Posterior cingulate gyrus (tissue), 11 donors: ENCODE measurements around the gene XKR7.
"Not testable (repeated sequence)": the region's sequence is repeated elsewhere in the genome, so short reads cannot be mapped to it uniquely, and the experiment has no call there.

ENCODE experiments used
- DNase-seq, 10 donors: peaks; one replicate each; pipeline versions ENCODE4 v3.0.0 to v3.0.0-alpha.2; 2020 to 2021; ENCODE audit warnings: mixed read lengths in 3 of 10
- intact Hi-C: fragments of 100-400 bp; cut with DNase I; formaldehyde crosslinking; loops from one replicate; pipeline ENCODE4 v1.15.1; 2023

Gene XKR7

GRCh38 chr20:32033721-32034120 lies 65.8 kb downstream of the XKR7 start:
- intact Hi-C loops: loop anchor here (2.0 to 10.0 kb wide), 3 partner anchors 57 to 179 kb away; partner anchors contain the start of gene PDRG1
- not testable (repeated sequence) for DNase-seq

- DNase-seq: no peak
- intact Hi-C loops: loop anchor here (2.0 to 10.0 kb wide), 3 partner anchors 56 to 180 kb away; partner anchors contain the start of gene PDRG1
Measured at GRCh38 chr20:32034581-32035425, 66.9 kb downstream of the XKR7 start.

GRCh38 chr20:32035426-32035779 lies 67.5 kb downstream of the XKR7 start:
- no peak for DNase-seq
- intact Hi-C loops: loop anchor here (2.0 to 10.0 kb wide), 2 partner anchors 55 to 181 kb away; no protein-coding TSS in a partner anchor

GRCh38 chr20:32036252-32036651 lies 68.3 kb downstream of the XKR7 start:
- intact Hi-C loops: loop anchor here (10.0 kb wide), 1 partner anchor 181 kb away; no protein-coding TSS in a partner anchor
- no peak for DNase-seq

- DNase-seq: no peak
- intact Hi-C loops: loop anchor here (10.0 kb wide), 1 partner anchor 182 kb away; no protein-coding TSS in a partner anchor
Measured at GRCh38 chr20:32036716-32037485, 69.0 kb downstream of the XKR7 start.

GRCh38 chr20:32037929-32038328 lies 70.0 kb downstream of the XKR7 start:
- intact Hi-C loops: loop anchor here (10.0 kb wide), 1 partner anchor 183 kb away; no protein-coding TSS in a partner anchor

GRCh38 chr20:32040142-32040953 lies 72.4 kb downstream of the XKR7 start:
- peak in 1 of 10 donors; percentile 89 for DNase-seq
- intact Hi-C loops: no loop called here

More at GRCh38 chr20:32037929-32038328, 70.0 kb downstream of the XKR7 start:
- DNase-seq: no peak

- no peak for DNase-seq
- intact Hi-C loops: no loop called here
Measured at GRCh38 chr20:32045999-32046398, 78.0 kb downstream of the XKR7 start.

GRCh38 chr20:32050324-32050841 lies 82.4 kb downstream of the XKR7 start:
- intact Hi-C loops: no loop called here
- no peak for DNase-seq

GRCh38 chr20:32050851-32051556 lies 83.1 kb downstream of the XKR7 start:
- no peak for DNase-seq
- intact Hi-C loops: no loop called here

GRCh38 chr20:32051720-32052089 lies 83.8 kb downstream of the XKR7 start:
- no peak for DNase-seq
- intact Hi-C loops: no loop called here

- intact Hi-C loops: no loop called here
- no peak for DNase-seq
Measured at GRCh38 chr20:32052090-32052777, 84.3 kb downstream of the XKR7 start, which contains the start of gene HCK. TSS of gene HCK (plus strand) at chr20:32052242.

GRCh38 chr20:32052778-32053362 lies 84.9 kb downstream of the XKR7 start:
- peak in 1 of 10 donors; percentile 32 for DNase-seq
- intact Hi-C loops: no loop called here
